ENCODE measurements around the gene STX8. TPM values are rescaled to one million over a fixed set of nuclear protein-coding genes. Genes with fewer than 3 reads are reported as not detected.
A peak's percentile ranks its signal among the peaks of the same experiment; 100 is the strongest.

Gene STX8
- total and polyA plus RNA-seq, 8 donors, result 21.6 to 559 (median 75.0) TPM

- no peaks in the 10 kb centered on the region for H3K27me3 ChIP-seq
- peaks cover 0 to 3% (median under 1%) of the 10 kb centered on the region in 4 donors for H3K36me3 ChIP-seq
- H3K4me1 ChIP-seq, result peaks cover 0 to 3% (median 0%) of the 10 kb centered on the region in 4 donors
- no peak overlapping the region for H3K4me3 ChIP-seq
- 62 to 71% (median 66%) methylated on average over 4 of the region's 4 CpGs for whole genome bisulfite sequencing, 5 donors
- intact Hi-C loops (cut with DNase I; ENCODE audit: low total_unique reads), result no loop called here
- no peak for TF ChIP-seq POLR2AphosphoS5 (IDR thresholded peaks at IDR 0.05)
- no peak overlapping the region for H3K27ac ChIP-seq
- DNase-seq, result peak in 1 of 2 donors; percentile 25
- no peaks in the 10 kb centered on the region for H3K9me3 ChIP-seq
Observed at GRCh38 chr17:9371019-9371418, 204.6 kb downstream of the STX8 start.

DNA sequence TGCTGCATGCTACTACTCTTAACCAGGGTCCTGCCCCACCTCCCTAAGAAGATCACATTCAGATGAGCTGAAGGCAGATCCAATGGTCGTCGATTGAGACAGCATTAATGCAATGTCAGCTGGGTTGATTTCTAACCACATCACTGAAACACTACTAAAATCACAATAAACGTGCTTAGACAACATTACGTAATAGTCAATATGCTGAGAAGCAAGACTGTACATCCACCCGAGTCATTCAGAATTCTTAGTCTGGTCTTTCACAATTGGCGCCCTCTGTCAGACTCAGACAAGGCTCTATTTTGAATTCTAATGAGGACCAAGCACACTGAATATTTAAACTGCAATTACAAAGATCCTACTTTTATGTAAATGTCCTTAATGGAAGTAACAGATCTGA lies 205.2 kb downstream of the STX8 start:
- 78 to 91% (median 81%) methylated on average over 6 of the region's 6 CpGs for WGBS, 5 donors
- H3K27ac ChIP-seq, result no peak overlapping the region
- TF ChIP-seq POLR2AphosphoS5 (IDR thresholded peaks at IDR 0.05) (no peak), EP300 (IDR thresholded peaks at IDR 0.05) (no peak), POLR2A (IDR thresholded peaks at IDR 0.05) (no peak)
- TF ChIP-seq, protein P1, sequence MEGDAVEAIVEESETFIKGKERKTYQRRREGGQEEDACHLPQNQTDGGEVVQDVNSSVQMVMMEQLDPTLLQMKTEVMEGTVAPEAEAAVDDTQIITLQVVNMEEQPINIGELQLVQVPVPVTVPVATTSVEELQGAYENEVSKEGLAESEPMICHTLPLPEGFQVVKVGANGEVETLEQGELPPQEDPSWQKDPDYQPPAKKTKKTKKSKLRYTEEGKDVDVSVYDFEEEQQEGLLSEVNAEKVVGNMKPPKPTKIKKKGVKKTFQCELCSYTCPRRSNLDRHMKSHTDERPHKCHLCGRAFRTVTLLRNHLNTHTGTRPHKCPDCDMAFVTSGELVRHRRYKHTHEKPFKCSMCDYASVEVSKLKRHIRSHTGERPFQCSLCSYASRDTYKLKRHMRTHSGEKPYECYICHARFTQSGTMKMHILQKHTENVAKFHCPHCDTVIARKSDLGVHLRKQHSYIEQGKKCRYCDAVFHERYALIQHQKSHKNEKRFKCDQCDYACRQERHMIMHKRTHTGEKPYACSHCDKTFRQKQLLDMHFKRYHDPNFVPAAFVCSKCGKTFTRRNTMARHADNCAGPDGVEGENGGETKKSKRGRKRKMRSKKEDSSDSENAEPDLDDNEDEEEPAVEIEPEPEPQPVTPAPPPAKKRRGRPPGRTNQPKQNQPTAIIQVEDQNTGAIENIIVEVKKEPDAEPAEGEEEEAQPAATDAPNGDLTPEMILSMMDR (IDR thresholded peaks at IDR 0.05), result no peak
- H3K9me3 ChIP-seq, result no peaks in the 10 kb centered on the region
- H3K4me3 ChIP-seq, result no peak overlapping the region
- no peaks in the 10 kb centered on the region for H3K36me3 ChIP-seq
- intact Hi-C loops (cut with DNase I; ENCODE audit: low total_unique reads), result no loop called here
- peaks cover 0 to 3% (median 0%) of the 10 kb centered on the region in 4 donors for H3K4me1 ChIP-seq
- no peaks in the 10 kb centered on the region for H3K27me3 ChIP-seq
- no peak for DNase-seq

DNA sequence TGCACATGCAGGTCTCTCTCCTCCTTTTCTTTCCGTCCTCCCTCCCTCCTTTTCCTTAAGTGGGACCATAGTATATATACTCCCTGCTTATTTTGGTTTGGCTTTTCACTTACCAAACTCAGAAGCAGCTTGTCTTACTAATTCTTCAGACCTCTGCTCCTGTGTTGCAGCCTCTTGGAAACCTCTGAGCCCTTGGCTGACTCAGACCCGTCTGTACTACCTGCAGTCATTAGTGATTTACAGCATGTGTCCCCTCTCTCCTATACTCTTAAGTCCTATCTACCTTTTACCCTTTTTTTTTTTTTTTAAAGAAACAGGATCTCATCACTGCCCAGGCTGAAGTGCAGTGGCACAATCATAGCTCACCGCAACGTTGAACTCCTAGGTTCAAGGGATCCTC lies 207.0 kb downstream of the STX8 start:
- 89 to 94% (median 91%) methylated on average over 4 of the region's 4 CpGs for WGBS, 5 donors
- TF ChIP-seq POLR2AphosphoS5 (IDR thresholded peaks at IDR 0.05) (no peak), EP300 (IDR thresholded peaks at IDR 0.05) (no peak), POLR2A (IDR thresholded peaks at IDR 0.05) (no peak)
- TF ChIP-seq, protein P1 (IDR thresholded peaks at IDR 0.05), result no peak
- H3K27me3 ChIP-seq, result no peaks in the 10 kb centered on the region
- no peak for DNase-seq
- intact Hi-C loops (cut with DNase I; ENCODE audit: low total_unique reads), result no loop called here
- H3K36me3 ChIP-seq, result no peaks in the 10 kb centered on the region
- H3K4me1 ChIP-seq, result peaks cover 0 to 3% (median 0%) of the 10 kb centered on the region in 4 donors
- no peak overlapping the region for H3K27ac ChIP-seq
- no peak overlapping the region for H3K4me3 ChIP-seq
- no peaks in the 10 kb centered on the region for H3K9me3 ChIP-seq

DNA sequence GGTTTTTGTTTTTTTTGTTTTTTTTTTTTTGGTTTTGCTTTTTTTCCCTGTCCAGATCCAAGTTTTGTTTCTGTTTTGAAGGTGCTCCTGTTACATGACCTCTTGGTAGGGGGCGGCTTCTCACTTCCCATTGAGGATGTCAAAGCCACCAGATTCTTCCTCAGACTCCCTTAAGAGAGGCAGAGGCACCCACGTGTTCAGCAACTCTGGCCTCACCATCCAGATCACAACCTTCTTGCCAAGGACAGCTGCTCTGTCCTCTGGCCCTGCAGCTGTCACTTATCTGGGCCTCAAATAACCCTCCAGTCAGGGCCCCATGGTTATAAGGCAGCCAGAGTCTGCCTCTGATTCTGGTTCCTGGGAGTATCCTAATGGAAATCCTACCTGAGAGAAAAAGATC lies 208.5 kb downstream of the STX8 start:
- H3K36me3 ChIP-seq, result no peaks in the 10 kb centered on the region
- 67 to 76% (median 73%) methylated on average over 2 of the region's 2 CpGs for WGBS, 5 donors
- no peak overlapping the region for H3K27ac ChIP-seq
- H3K4me1 ChIP-seq, result peaks cover 0 to 3% (median 0%) of the 10 kb centered on the region in 4 donors
- no peaks in the 10 kb centered on the region for H3K9me3 ChIP-seq
- intact Hi-C loops (cut with DNase I; ENCODE audit: low total_unique reads), result no loop called here
- TF ChIP-seq, protein P1 (IDR thresholded peaks at IDR 0.05), result no peak
- TF ChIP-seq EP300 (IDR thresholded peaks at IDR 0.05) (no peak), POLR2A (IDR thresholded peaks at IDR 0.05) (no peak), POLR2AphosphoS5 (IDR thresholded peaks at IDR 0.05) (no peak)
- DNase-seq, result no peak
- no peaks in the 10 kb centered on the region for H3K27me3 ChIP-seq
- no peak overlapping the region for H3K4me3 ChIP-seq

DNA sequence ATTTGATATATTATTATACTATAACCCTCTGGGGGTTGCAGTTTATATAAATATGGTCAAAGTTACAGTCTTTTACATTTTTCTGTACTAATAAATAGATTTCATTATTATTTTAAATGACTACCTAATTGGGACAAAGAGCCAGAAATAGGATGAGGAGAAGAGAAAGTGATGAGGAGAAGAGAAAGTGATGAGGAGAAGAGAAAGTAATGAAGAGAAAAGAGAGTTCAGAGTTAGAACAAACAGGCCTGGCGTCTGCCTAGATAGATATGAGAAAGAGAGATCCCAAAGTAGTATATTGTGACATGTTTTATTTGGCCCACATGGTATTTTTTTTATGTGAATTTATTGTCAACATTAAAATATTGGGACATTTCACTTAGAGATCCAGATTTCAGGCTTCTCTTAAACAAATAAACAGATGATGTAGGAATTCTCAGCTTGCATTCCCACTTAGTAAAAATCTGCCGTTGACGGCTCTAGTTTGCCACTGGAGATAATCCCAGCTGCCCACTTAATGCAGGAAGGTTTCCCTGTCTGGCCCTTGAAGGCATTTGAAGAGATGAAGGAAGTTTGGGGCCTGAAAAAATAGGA lies 210.7 kb downstream of the STX8 start:
- H3K36me3 ChIP-seq, result no peaks in the 10 kb centered on the region
- WGBS, 5 donors, result 68 to 79% (median 74%) methylated on average over 3 of the region's 3 CpGs
- no peak for DNase-seq
- H3K4me1 ChIP-seq, result peaks cover 3 to 13% (median 7%) of the 10 kb centered on the region in 4 donors
- intact Hi-C loops (cut with DNase I; ENCODE audit: low total_unique reads), result no loop called here
- H3K27me3 ChIP-seq, result no peaks in the 10 kb centered on the region
- no peak overlapping the region for H3K27ac ChIP-seq
- H3K4me3 ChIP-seq, result no peak overlapping the region
- no peaks in the 10 kb centered on the region for H3K9me3 ChIP-seq
- TF ChIP-seq POLR2A (IDR thresholded peaks at IDR 0.05) (no peak), POLR2AphosphoS5 (IDR thresholded peaks at IDR 0.05) (no peak), EP300 (IDR thresholded peaks at IDR 0.05) (no peak)
- TF ChIP-seq, protein P1 (IDR thresholded peaks at IDR 0.05), result no peak

Data from stomach (tissue), 9 donors.